ENCODE data around the gene CHST11. TPM values are rescaled to one million over a fixed set of nuclear protein-coding genes. Genes with fewer than 3 reads are reported as not detected.

Gene CHST11
- total and polyA plus RNA-seq, 8 donors: 11.1 to 56.9 (median 14.8) TPM

DNA sequence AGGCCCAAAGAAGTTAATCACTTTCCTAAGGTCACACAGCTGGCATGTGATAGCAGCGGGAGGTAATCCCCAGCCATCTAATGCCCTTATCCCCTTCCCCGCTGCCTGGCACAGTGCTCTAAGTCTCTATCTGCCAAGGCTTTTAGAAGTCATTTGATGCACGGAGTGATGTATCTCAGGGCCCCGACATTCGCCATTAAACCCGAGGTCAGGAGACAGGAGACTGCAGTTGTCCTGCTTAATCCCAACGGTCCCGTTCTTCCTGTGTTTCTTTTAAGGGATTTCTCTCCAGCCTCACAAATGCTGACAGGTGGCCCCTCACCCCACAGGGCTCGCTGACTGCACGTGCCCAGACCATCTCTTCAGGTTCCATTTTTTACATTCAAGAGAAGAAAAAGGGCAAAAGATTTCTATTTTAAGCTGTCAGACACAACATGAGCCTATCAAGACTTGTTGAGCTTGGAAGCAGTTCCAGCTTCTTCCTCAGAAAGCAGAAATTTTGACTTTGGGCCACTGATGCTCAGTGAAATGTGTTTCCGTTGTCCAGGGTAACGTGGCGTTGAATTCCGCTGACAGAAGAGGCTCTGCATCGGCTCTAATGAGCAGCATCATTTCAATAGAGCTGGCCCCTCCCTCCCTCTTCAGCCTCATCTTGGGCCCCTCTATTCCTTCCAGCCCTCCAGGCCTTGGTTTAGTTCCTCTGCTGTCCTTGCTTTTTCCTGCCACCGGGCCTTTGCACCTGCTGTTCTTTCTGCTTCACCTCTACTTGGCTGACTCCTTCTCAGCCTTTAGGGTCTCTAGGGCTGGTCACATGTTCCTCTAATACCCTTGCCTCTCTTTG lies 171.5 kb downstream of the CHST11 start:
- no peaks in the 10 kb centered on the region for H3K9me3 ChIP-seq
- ATAC-seq (no peak), DNase-seq (no peak)
- H3K36me3 ChIP-seq: no peaks in the 10 kb centered on the region
- H3K4me1 ChIP-seq: peaks cover 0 to 7% of the 10 kb centered on the region in 2 donors
- H3K27me3 ChIP-seq: no peaks in the 10 kb centered on the region
- intact Hi-C loops (cut with DNase I): no loop called here
- no peak overlapping the region for H3K4me3 ChIP-seq
- TF ChIP-seq, protein P1, sequence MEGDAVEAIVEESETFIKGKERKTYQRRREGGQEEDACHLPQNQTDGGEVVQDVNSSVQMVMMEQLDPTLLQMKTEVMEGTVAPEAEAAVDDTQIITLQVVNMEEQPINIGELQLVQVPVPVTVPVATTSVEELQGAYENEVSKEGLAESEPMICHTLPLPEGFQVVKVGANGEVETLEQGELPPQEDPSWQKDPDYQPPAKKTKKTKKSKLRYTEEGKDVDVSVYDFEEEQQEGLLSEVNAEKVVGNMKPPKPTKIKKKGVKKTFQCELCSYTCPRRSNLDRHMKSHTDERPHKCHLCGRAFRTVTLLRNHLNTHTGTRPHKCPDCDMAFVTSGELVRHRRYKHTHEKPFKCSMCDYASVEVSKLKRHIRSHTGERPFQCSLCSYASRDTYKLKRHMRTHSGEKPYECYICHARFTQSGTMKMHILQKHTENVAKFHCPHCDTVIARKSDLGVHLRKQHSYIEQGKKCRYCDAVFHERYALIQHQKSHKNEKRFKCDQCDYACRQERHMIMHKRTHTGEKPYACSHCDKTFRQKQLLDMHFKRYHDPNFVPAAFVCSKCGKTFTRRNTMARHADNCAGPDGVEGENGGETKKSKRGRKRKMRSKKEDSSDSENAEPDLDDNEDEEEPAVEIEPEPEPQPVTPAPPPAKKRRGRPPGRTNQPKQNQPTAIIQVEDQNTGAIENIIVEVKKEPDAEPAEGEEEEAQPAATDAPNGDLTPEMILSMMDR (IDR thresholded peaks at IDR 0.05): no peak
- no peak overlapping the region for H3K27ac ChIP-seq

DNA sequence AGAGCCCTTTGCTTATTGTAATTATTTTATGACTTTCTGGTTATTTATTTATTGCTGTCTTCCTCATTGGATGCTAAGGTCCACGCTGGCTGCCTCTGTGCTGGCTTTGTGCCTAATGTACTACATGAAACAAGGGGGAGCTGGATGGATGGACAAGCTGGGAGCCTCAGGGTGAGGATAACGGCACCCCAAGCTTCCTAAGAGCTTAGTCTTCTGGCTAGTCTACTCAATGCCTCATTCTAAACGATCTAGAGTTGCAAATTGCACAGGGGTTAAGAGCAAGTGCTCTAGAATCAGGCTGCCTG lies 172.0 kb downstream of the CHST11 start:
- ATAC-seq (no peak), DNase-seq (no peak)
- intact Hi-C loops (cut with DNase I): no loop called here
- no peak overlapping the region for H3K27ac ChIP-seq
- H3K4me1 ChIP-seq: peaks cover 0 to 5% of the 10 kb centered on the region in 2 donors
- TF ChIP-seq, protein P1 (IDR thresholded peaks at IDR 0.05): no peak
- H3K9me3 ChIP-seq: no peaks in the 10 kb centered on the region
- H3K36me3 ChIP-seq: no peaks in the 10 kb centered on the region
- no peaks in the 10 kb centered on the region for H3K27me3 ChIP-seq
- no peak overlapping the region for H3K4me3 ChIP-seq

DNA sequence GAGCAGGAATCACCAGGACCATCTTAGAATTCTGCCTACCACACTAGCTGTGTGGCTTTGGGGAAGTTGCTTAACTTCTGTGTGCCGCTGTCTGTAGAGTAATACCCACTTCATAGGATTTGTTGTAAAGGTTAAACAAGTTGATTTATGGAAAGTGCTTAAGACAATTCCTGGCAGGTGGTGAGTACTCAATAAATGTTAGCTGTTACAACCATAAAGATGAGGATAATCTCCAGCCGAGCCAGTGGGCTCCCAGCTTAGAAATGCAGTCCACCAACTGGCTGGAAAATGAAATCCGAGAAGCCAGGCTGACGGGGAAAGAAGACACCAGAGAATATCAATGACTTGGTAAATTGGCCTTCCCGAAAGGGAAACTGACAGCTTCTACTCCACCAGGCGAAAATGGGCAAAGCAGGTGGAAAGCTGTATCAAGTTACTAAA lies 173.5 kb downstream of the CHST11 start:
- ATAC-seq: no peak
- Histone ChIP-seq H3K4me3 (no peak overlapping the region), H3K9me3 (no peaks in the 10 kb centered on the region), H3K27me3 (no peaks in the 10 kb centered on the region), H3K27ac (no peak overlapping the region), H3K4me1 (peaks cover 0 to 4% of the 10 kb centered on the region in 2 donors), H3K36me3 (no peaks in the 10 kb centered on the region)
- intact Hi-C loops (cut with DNase I): no loop called here
- no peak for DNase-seq
- TF ChIP-seq, protein P1 (IDR thresholded peaks at IDR 0.05): no peak

DNA sequence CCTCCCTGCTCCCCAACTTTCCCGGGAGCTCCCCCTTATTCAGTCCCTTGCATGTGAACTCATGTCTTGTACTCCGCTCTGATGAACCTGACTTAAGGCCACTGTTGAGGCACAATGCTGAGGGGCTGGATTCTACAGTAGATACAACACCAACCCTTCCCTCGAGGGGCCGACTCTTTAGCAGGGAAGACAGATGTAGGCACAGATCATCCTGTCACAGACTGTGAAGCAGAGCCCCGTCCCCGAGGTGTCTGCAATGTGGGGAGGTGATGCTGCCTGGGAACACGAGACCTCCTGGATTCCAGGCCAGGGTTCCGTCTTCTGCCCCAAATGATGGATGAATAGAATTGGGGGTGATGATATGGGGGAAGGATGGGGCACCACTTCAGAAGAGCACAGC lies 175.1 kb downstream of the CHST11 start:
- no peak for DNase-seq
- intact Hi-C loops (cut with DNase I): no loop called here
- H3K4me1 ChIP-seq: peaks cover 0 to 9% of the 10 kb centered on the region in 2 donors
- H3K36me3 ChIP-seq: no peaks in the 10 kb centered on the region
- TF ChIP-seq, protein P1 (IDR thresholded peaks at IDR 0.05): no peak
- no peaks in the 10 kb centered on the region for H3K9me3 ChIP-seq
- no peaks in the 10 kb centered on the region for H3K27me3 ChIP-seq
- no peak for ATAC-seq
- H3K4me3 ChIP-seq: no peak overlapping the region
- H3K27ac ChIP-seq: no peak overlapping the region

DNA sequence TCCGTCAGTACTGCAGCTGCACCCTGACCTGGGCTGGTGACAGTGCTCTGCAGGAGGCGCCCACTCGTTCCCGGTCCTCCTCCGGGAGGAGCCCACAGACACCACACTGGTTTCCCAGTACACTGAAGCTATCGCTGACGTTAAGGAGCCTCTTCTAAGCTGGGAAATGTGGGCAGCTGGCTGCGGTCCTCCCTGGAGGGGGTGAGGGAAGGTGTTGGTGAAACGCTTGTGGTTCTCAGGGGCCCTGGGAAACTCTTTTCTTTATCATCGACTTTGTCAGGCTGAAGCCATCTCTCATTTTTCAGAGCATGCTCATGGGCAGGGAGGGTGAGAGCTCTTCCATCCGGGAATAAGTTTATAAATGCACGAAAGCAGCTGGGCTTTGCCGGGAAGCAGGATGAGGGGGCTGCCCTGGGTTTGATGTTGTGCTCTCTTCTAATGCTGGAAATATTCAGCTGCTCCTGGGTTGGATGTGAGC lies 176.0 kb downstream of the CHST11 start:
- Histone ChIP-seq H3K27me3 (no peaks in the 10 kb centered on the region), H3K27ac (no peak overlapping the region), H3K4me3 (no peak overlapping the region), H3K4me1 (peaks cover 0 to 18% of the 10 kb centered on the region in 2 donors), H3K36me3 (no peaks in the 10 kb centered on the region), H3K9me3 (no peaks in the 10 kb centered on the region)
- intact Hi-C loops (cut with DNase I): no loop called here
- TF ChIP-seq, protein P1 (IDR thresholded peaks at IDR 0.05): no peak
- DNase-seq: no peak
- ATAC-seq: peak; percentile 36

Data from left lung (tissue), 10 donors.